ENCODE results near the gene ARMC6.

DNA sequence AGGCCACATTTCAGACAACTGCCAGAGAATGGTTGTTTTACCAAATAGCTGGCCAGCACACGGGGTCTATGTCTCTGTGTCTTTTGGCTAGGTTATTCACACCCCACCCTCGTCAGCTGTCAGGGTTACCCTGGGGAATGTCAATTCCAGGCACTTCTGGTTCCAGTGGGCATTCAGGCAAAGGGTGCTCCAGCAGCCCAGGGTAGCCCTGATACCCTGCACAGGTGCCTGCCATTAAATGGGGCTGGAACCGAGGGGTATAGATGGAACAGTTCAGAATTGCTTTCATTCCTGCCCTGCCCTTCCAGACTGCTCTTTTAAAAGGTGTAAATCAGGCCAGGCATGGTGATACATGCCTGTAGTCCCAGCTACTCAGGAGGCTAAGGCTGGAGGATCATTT, 49.2 kb upstream of the ARMC6 start:
- TF ChIP-seq, protein P1, sequence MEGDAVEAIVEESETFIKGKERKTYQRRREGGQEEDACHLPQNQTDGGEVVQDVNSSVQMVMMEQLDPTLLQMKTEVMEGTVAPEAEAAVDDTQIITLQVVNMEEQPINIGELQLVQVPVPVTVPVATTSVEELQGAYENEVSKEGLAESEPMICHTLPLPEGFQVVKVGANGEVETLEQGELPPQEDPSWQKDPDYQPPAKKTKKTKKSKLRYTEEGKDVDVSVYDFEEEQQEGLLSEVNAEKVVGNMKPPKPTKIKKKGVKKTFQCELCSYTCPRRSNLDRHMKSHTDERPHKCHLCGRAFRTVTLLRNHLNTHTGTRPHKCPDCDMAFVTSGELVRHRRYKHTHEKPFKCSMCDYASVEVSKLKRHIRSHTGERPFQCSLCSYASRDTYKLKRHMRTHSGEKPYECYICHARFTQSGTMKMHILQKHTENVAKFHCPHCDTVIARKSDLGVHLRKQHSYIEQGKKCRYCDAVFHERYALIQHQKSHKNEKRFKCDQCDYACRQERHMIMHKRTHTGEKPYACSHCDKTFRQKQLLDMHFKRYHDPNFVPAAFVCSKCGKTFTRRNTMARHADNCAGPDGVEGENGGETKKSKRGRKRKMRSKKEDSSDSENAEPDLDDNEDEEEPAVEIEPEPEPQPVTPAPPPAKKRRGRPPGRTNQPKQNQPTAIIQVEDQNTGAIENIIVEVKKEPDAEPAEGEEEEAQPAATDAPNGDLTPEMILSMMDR (IDR thresholded peaks at IDR 0.05; ENCODE audit: poor library complexity, severe bottlenecking), result no peak
- TF ChIP-seq EP300 (conservative IDR thresholded peaks at IDR 0.05; ENCODE audit: poor library complexity, severe bottlenecking) (no peak), RAD21 (conservative IDR thresholded peaks at IDR 0.05) (no peak), SMC3 (conservative IDR thresholded peaks at IDR 0.05; ENCODE audit: poor library complexity) (no peak)
